Caco-2 (cell line): Measurements from ENCODE around the gene GNB1. TPM values are rescaled to one million over a fixed set of nuclear protein-coding genes. Genes with fewer than 3 reads are reported as not detected.

Experiments used
- BruUV-seq: library from RNA; stranded (reverse); fragments of 400-500 nt; replicated peaks from 2 replicates; lab custom pipeline; 2021; lab: Mats Ljungman, UMichigan
- CTCF ChIA-PET: fragments of 300-600 bp; sonication (Branson Sonifier 250); formaldehyde crosslinking; loops from one replicate; lab custom pipeline; 2022; ENCODE audit warnings: antibody characterized with exemption; lab: Charles Lee
- POLR2A ChIA-PET: fragments of 300-600 bp; sonication (Branson Sonifier 250); formaldehyde crosslinking; loops from one replicate; lab custom pipeline; 2022; ENCODE audit warnings: antibody characterized with exemption; lab: Charles Lee
- DNase-seq, 2 experiments: peaks; one replicate each; pipeline versions ENCODE4 v3.0.0 to v3.0.0-alpha.2; 2020 to 2022
- H3K27me3 ChIP-seq: replicated peaks from 2 replicates; pipeline ENCODE4 v1.6.0; 2011; ENCODE audit warnings: low read length; ENCODE audit not compliant: control insufficient read depth, insufficient read depth
- H3K36me3 ChIP-seq: 2 replicates; pipeline ENCODE4 v1.5.1; 2011; ENCODE audit warnings: low read length; ENCODE audit not compliant: control insufficient read depth, insufficient read depth
- H3K4me1 ChIP-seq: fragments of 250-450 bp; sonication (Bioruptor Pico); 2 replicates; pipeline ENCODE4 v1.5.1; 2020; ENCODE audit warnings: mild to moderate bottlenecking
- H3K4me3 ChIP-seq: 2 replicates; pipeline ENCODE4 v1.5.1; 2011; ENCODE audit warnings: low read depth, mild to moderate bottlenecking, control low read depth, low read length
- H3K9me3 ChIP-seq: fragments of 250-450 bp; sonication (Bioruptor Pico); 2 replicates; pipeline ENCODE4 v1.5.1; 2020; ENCODE audit warnings: mild to moderate bottlenecking, moderate library complexity
- H3K27ac Mint-ChIP-seq: one replicate; pipeline ENCODE4 v1.8.0; 2022; ENCODE audit warnings: mixed read lengths; ENCODE audit not compliant: unreplicated experiment
- H3K27me3 Mint-ChIP-seq: one replicate; pipeline ENCODE4 v1.8.0; 2022; ENCODE audit warnings: mixed read lengths; ENCODE audit not compliant: insufficient read depth, unreplicated experiment
- H3K36me3 Mint-ChIP-seq: one replicate; pipeline ENCODE4 v1.8.0; 2022; ENCODE audit warnings: mild to moderate bottlenecking, mixed read lengths; ENCODE audit not compliant: insufficient read depth, unreplicated experiment
- H3K4me1 Mint-ChIP-seq: one replicate; pipeline ENCODE4 v1.8.0; 2022; ENCODE audit warnings: low read depth, mixed read lengths; ENCODE audit not compliant: unreplicated experiment
- H3K4me3 Mint-ChIP-seq: one replicate; pipeline ENCODE4 v1.8.0; 2022; ENCODE audit warnings: mild to moderate bottlenecking, moderate library complexity, mixed read lengths; ENCODE audit not compliant: unreplicated experiment
- H3K9me3 Mint-ChIP-seq: one replicate; pipeline ENCODE4 v1.8.0; 2022; ENCODE audit warnings: mixed read lengths; ENCODE audit not compliant: unreplicated experiment
- intact Hi-C: fragments of 100-400 bp; cut with micrococcal nuclease; formaldehyde crosslinking; loops from one replicate; pipeline ENCODE4 v1.10.0; 2022; ENCODE audit not compliant: unreplicated experiment
- total RNA-seq: library from RNA; stranded (reverse); gene quantifications from 2 replicates; pipeline ENCODE4 v1.2.3, GENCODE V29; 2022
- TF ChIP-seq, protein P1 (sequence below), 2 experiments: fragments of 200-600 bp in 1 of 2; IDR thresholded peaks; 1 replicate in 1 of 2; 2 replicates in 1 of 2; pipeline versions ENCODE4 v1.5.1 to v1.8.0; 2011 to 2022; ENCODE audit warnings: antibody characterized with exemption in 1 of 2, control low read depth in 1 of 2, inconsistent platforms in 1 of 2, low read depth in 1 of 2, low read length in 1 of 2, mild to moderate bottlenecking in 1 of 2, moderate library complexity in 1 of 2; ENCODE audit not compliant: insufficient read depth in 1 of 2, severe bottlenecking in 1 of 2, unreplicated experiment in 1 of 2

GNB1 gene
- total RNA-seq, 1 experiment from 2014 or later, result 301 TPM

DNA sequence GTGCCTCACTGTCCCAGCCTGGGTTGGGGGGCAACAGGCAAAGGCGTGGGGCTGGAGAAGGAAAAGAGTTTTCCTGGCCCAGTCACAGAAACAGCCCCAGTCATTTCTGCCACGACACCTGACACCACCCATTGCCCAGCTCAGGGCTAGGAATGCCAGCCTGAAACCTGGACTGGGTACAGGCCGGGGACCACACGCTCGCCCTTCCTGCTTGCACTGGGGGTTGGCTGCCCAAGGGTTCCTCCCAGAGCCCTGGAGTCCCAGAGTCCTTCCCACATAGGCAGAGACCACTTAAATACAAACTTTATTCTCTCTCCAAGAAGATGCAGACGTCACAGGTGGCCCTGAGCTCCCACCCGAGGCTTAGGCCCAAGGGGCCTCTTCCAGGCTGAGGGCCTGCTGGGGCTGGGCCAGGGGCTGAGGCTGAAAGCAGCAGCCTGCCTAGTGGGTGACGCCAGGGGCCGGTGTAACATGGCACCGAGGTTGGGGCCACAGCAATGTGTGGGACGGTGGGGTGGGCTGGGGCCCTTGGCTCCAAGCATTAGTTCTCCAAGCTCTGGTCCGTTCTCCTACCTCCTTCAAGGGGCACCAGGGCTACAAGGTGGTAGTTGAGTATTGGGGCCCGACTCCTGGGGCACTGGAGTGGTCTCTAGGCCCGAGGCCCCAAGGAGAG is 26.6 kb upstream of the GNB1 start:
- BruUV-seq, result no TSS peak
- intact Hi-C loops, result no loop called here
- peaks cover 9% of the 10 kb centered on the region; the same call in 1 of the 2 replicates for H3K4me1 ChIP-seq
- no peak for DNase-seq
- ChIA-PET CTCF (no interaction called here), POLR2A (no interaction called here)
- no peaks in the 10 kb centered on the region for H3K36me3 ChIP-seq
- no peaks in the 10 kb centered on the region for H3K4me1 Mint-ChIP-seq
- H3K27me3 Mint-ChIP-seq, result no peaks in the 10 kb centered on the region
- H3K36me3 Mint-ChIP-seq, result peaks cover 5% of the 10 kb centered on the region
- no peak overlapping the region for H3K27ac Mint-ChIP-seq
- H3K4me3 ChIP-seq, result no peak overlapping the region
- no peaks in the 10 kb centered on the region for H3K9me3 Mint-ChIP-seq
- TF ChIP-seq, protein P1, sequence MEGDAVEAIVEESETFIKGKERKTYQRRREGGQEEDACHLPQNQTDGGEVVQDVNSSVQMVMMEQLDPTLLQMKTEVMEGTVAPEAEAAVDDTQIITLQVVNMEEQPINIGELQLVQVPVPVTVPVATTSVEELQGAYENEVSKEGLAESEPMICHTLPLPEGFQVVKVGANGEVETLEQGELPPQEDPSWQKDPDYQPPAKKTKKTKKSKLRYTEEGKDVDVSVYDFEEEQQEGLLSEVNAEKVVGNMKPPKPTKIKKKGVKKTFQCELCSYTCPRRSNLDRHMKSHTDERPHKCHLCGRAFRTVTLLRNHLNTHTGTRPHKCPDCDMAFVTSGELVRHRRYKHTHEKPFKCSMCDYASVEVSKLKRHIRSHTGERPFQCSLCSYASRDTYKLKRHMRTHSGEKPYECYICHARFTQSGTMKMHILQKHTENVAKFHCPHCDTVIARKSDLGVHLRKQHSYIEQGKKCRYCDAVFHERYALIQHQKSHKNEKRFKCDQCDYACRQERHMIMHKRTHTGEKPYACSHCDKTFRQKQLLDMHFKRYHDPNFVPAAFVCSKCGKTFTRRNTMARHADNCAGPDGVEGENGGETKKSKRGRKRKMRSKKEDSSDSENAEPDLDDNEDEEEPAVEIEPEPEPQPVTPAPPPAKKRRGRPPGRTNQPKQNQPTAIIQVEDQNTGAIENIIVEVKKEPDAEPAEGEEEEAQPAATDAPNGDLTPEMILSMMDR (IDR thresholded peaks at IDR 0.05; ENCODE audit: insufficient read depth in 1 of 2, low read depth in 1 of 2, low read length in 1 of 2, severe bottlenecking in 1 of 2, unreplicated experiment in 1 of 2), result no peak
- no peaks in the 10 kb centered on the region for H3K27me3 ChIP-seq
- H3K9me3 ChIP-seq, result no peaks in the 10 kb centered on the region
- H3K4me3 Mint-ChIP-seq, result peak overlapping the region; percentile 58

DNA sequence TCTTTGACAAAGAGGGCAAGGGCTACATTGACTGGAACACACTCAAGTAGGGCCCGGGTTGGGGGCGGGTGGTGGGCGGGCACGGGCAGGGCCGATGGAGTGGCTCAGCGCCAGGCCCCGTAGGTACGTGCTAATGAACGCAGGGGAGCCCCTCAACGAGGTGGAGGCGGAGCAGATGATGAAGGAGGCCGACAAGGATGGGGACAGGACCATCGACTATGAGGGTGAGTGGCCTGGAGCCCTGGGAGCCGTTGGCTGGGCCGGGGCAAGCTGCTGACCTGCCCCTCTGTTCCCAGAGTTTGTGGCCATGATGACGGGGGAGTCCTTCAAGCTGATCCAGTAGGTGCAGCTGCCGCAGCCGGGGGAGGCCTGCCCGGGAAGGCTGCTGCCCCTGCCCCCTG is 26.0 kb upstream of the GNB1 start:
- POLR2A ChIA-PET, result no interaction called here

DNA sequence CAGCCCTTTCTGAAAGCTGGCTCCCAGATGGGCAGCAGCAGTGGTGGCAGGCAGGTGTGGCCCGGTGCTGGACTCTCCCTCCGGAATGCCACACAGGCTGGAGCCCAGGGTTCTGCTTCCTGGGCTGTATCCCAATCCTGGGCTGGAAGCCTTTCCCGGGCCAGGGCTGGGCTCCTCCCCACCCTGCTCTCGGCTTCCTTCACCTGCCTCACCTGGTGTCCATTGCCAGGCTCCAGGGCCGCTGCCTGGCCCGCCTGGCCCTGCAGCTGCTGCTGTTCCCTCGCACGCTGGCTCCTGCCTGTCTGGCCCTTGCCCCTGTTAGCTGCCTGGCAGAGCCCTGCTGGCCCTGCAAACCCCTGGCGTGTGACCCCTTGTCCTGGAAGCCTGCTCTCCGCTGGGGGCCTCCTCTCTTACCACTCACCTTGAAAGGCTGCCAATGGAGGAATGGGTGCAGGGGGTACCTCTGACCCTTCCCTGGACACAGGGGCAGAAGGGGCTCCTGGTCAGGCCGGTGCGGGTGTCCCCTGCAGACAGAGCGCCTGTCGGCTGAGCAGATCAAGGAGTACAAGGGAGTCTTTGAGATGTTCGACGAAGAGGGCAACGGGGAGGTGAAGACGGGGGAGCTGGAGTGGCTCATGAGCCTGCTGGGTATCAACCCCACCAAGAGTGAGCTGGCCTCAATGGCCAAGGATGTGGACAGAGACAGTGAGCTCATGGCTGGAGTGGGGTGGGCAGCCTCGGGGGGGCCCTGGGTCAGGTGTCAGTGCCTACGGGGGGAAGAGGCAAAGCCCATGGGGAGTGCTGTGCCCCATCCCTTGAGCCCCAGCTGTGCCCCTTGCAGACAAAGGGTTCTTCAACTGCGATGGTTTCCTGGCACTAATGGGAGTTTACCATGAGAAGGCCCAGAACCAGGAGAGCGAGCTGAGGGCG is 25.3 kb upstream of the GNB1 start:
- Mint-ChIP-seq H3K27ac (no peak overlapping the region), H3K36me3 (peaks cover 5% of the 10 kb centered on the region), H3K9me3 (no peaks in the 10 kb centered on the region), H3K27me3 (no peaks in the 10 kb centered on the region), H3K4me3 (no peak overlapping the region), H3K4me1 (no peaks in the 10 kb centered on the region)
- ChIA-PET POLR2A (no interaction called here), CTCF (no interaction called here)
- Histone ChIP-seq H3K27me3 (no peaks in the 10 kb centered on the region), H3K36me3 (no peaks in the 10 kb centered on the region), H3K9me3 (no peaks in the 10 kb centered on the region), H3K4me3 (no peak overlapping the region), H3K4me1 (peaks cover 9% of the 10 kb centered on the region; the same call in 1 of the 2 replicates)
- BruUV-seq, result no TSS peak
- intact Hi-C loops, result no loop called here
- no peak for DNase-seq
- TF ChIP-seq, protein P1 (IDR thresholded peaks at IDR 0.05; ENCODE audit: insufficient read depth in 1 of 2, low read depth in 1 of 2, low read length in 1 of 2, severe bottlenecking in 1 of 2, unreplicated experiment in 1 of 2), result no peak

More for the DNA sequence above, 26.0 kb upstream of the GNB1 start:
- H3K27me3 ChIP-seq, result no peaks in the 10 kb centered on the region
- intact Hi-C loops, result no loop called here
- H3K4me1 ChIP-seq, result peaks cover 9% of the 10 kb centered on the region; the same call in 1 of the 2 replicates
- BruUV-seq, result no TSS peak
- TF ChIP-seq, protein P1 (IDR thresholded peaks at IDR 0.05; ENCODE audit: insufficient read depth in 1 of 2, low read depth in 1 of 2, low read length in 1 of 2, severe bottlenecking in 1 of 2, unreplicated experiment in 1 of 2), result no peak
- Mint-ChIP-seq H3K27me3 (no peaks in the 10 kb centered on the region), H3K4me3 (no peak overlapping the region), H3K36me3 (peaks cover 5% of the 10 kb centered on the region), H3K27ac (no peak overlapping the region), H3K9me3 (no peaks in the 10 kb centered on the region), H3K4me1 (no peaks in the 10 kb centered on the region)
- no peak overlapping the region for H3K4me3 ChIP-seq
- H3K9me3 ChIP-seq, result no peaks in the 10 kb centered on the region
- no peaks in the 10 kb centered on the region for H3K36me3 ChIP-seq
- CTCF ChIA-PET, result no interaction called here
- no peak for DNase-seq
